ENCODE data around the gene KCNQ1OT1.
A peak's percentile ranks its signal among the peaks of the same experiment; 100 is the strongest.

The KCNQ1OT1 gene

DNA sequence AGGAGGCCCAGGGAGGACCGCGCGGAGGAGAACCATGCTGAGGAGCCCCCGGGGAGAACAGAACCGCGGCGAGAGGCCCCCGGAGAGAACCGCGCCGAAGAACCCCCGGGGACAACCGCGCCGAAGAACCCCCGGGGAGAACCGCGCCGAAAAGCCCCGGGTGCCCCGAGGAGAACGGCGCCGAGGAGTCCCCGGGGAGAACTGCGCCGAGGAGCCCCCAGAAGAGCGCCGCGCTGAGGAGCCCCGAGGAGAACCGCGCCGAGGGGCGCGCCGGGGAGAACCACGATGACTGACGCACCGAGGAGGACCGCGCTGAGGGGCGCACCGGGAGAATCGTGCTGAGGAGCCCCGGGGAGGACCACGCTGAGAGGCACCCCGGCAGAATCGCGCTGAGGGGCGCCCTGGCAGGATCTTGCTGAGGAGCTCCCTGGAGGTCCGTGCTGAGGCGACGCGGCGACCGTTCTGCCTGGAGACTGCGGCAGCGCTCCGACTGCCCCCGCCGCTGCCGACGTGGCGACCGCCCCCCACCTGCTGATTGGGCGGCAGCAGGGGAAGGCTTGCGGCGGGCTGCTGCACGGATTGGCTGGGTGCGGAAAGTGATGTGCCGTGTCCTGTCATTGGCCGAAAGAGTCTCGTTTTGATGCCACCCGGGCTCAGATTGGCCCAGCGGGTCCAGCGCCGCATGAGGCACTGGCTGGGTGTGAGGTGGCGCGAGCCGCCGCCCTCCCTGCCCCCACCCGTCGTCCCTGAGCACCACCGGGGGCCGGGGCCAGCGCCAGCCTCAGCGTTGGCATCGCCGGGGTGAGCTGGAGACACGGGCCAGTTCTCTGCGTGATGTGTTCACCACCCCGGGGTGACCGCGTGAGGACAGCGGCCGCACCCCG, at the start of gene KCNQ1OT1:
KCNQ1OT1 (minus strand) TSS at position 464 of the 884 bp plus-strand sequence.
- TF ChIP-seq, protein P1, sequence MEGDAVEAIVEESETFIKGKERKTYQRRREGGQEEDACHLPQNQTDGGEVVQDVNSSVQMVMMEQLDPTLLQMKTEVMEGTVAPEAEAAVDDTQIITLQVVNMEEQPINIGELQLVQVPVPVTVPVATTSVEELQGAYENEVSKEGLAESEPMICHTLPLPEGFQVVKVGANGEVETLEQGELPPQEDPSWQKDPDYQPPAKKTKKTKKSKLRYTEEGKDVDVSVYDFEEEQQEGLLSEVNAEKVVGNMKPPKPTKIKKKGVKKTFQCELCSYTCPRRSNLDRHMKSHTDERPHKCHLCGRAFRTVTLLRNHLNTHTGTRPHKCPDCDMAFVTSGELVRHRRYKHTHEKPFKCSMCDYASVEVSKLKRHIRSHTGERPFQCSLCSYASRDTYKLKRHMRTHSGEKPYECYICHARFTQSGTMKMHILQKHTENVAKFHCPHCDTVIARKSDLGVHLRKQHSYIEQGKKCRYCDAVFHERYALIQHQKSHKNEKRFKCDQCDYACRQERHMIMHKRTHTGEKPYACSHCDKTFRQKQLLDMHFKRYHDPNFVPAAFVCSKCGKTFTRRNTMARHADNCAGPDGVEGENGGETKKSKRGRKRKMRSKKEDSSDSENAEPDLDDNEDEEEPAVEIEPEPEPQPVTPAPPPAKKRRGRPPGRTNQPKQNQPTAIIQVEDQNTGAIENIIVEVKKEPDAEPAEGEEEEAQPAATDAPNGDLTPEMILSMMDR (IDR thresholded peaks at IDR 0.05; ENCODE audit: control extremely low read depth, extremely low read depth, low read depth, missing control alignments): peak; percentile 6
- POLR2A ChIA-PET: interaction anchor here (0.5 to 1.0 kb wide), 9 partner anchors 9 to 1358 kb away, joined by 3 to 10 read pairs (median 4); no protein-coding TSS in a partner anchor
- peak; percentile 95 for DNase-seq (ENCODE audit: extremely low spot score)
- CTCF ChIA-PET: no interaction called here

DNA sequence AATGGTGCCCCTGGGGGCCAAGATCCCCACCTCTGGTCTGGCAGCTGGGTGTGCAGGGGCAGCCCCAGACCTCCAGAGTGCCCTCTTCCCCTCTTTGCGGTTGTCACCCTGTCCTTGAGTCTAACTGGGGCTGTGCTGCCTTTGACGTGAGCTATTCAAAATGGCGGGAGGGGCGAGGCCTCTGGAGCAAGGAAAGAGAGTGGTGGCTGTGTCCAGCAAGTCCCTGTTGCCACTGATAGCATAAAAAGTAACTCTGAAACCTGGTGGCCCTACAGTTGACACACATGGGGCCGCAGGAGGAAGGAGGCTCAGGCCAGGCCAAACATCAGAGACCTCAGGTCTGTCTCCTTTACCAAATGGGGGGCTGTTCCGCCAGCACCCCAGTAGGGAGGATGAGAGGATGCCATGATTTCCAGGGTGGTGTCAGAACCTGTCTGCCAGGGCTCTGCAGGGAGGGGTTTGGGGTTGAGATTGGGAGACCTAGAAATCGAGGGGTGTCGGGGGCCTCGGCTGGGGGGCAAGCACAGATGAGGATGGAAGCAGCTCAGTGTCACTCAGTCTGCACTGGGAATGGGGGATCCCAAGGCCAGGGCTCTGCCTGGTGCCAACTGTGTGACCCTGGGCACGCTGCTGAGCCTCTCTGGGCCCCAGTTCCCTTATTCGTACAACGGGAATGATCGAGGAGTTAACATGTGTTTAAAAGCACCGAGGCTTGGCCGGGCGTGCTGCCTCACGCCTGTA, 49.2 kb upstream of the KCNQ1OT1 start:
- ChIA-PET CTCF (no interaction called here), POLR2A (interaction anchor here (0.6 kb wide), 1 partner anchor 65 kb away, joined by 5 read pairs; no protein-coding TSS in a partner anchor)
- TF ChIP-seq, protein P1 (IDR thresholded peaks at IDR 0.05; ENCODE audit: control extremely low read depth, extremely low read depth, low read depth, missing control alignments): no peak
- no peak for DNase-seq (ENCODE audit: extremely low spot score)

DNA sequence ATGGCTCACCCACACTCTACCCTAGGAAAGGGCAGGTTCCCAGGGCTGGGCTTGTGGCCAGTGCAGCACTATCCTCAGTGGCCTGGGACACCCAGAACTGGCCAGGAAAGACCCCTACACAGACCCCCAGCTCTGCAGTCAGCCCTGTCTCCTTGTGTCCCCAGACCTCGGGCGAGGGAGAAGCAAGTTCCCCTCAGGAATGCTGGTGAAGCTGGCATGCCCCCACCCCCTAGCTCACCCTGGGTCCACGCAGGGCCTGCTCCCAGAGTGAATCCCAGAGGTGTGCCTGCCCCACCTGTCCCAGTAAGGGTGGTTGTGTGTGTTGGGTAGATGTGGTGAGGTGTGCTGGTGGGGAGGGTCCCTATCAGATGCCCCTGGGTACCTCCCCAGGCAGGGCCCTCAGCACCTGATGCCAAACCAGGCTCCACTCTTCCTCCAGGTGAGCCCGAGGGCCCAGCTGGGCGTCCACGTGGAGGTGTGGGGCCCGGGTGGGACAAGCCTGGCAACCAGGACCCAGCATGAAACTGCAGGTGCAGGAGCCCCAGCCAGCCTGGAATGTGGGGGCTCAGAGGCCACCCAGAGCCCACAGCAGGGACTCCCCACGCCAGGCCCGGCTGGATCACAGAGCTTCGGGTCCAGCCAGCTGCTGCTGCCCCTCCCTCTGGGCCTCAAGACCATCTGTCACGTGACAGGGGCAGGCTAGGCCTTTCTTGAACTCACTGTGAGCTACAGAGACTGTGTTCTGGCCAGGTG, 48.4 kb upstream of the KCNQ1OT1 start:
- POLR2A ChIA-PET: no interaction called here
- CTCF ChIA-PET: no interaction called here

DNA sequence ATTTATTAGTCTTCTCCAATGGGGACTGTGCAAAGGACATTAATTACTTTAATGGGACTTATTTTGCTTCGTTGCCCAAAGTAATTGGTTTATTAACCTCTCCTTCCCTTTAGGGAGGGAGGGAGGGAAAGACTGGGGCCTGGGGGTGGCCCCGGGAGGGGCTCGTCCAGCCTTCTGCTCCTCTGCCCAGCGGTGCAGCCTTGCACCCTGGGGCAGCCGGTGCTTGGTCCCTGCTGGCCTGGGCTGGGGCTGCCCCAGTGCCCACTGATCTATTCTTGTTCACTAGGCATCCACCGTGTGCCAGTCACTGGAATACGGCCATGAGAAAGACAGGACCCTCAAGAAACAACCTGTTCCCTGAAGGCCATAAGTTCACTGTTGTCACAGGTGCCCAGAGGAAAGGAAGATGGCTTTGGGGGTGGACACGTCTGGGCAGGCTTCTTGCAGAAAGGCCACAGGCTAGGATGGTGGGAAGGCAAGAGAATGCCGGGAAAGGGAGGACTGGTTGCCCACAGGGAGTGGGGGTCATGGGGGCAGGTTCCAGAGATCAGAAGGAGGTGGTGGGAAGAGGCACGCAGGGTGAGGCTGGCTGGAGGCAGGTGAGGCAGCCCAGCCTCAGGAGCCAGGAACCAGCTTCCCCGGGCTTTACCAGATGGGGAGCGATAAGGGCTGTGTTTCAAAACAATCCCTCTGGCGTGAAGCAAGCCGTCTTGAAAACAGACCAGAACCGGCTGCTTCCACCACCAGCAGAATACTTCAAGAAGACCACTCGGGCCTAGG, 47.6 kb upstream of the KCNQ1OT1 start:
- no peak for DNase-seq (ENCODE audit: extremely low spot score)
- POLR2A ChIA-PET: no interaction called here
- TF ChIP-seq, protein P1 (IDR thresholded peaks at IDR 0.05; ENCODE audit: control extremely low read depth, extremely low read depth, low read depth, missing control alignments): no peak
- CTCF ChIA-PET: no interaction called here

More for the DNA sequence above, 48.4 kb upstream of the KCNQ1OT1 start:
- no peak for DNase-seq (ENCODE audit: extremely low spot score)
- TF ChIP-seq, protein P1 (IDR thresholded peaks at IDR 0.05; ENCODE audit: control extremely low read depth, extremely low read depth, low read depth, missing control alignments): no peak

DNA sequence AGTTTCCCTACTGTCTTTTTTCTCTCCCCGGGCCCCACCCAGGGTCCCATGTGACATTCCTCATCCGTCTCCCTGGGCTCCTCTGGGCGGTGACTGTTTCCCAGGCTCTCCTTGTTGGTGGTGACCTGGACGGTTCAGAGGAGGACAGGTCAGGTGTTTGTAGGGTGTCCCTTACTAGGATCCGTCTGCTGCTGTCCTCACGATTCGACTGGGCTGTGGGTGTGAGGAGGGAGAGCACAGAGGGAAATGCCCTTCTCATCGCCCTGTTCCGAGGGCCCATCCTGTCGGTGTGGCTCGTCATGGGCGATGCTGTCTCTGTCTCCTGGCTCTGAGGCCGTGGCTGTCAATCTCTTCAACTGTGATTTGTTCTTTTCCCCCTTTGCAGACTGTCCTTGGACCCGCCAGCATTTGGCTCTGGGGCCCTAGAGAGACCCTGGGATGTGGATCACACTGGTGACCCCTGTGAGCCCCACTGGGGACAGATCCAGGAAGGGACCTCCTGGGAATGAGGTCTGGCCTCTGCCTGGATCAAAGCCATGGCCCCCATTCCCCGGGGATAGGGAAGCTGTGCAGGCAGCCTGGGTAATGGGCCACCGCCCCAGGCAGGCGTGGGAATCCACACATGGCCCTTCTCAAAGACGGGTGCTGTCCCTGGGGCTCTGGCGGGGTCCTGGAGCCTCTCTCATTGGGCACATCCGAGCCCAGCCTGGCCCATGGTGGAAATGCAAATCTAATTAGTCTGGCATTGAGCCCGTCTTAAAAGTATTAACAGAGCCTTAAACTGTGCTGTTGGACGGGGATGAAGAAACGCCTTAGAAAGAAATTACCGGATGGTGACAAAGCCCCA, 46.8 kb upstream of the KCNQ1OT1 start:
- DNase-seq (ENCODE audit: extremely low spot score): no peak
- ChIA-PET CTCF (no interaction called here), POLR2A (no interaction called here)

More for the DNA sequence above, 46.8 kb upstream of the KCNQ1OT1 start:
- TF ChIP-seq, protein P1 (IDR thresholded peaks at IDR 0.05; ENCODE audit: control extremely low read depth, extremely low read depth, low read depth, missing control alignments): no peak
